HepG2 (cell line): ENCODE measurements around the gene AUTS2. TPM values are rescaled to one million over a fixed set of nuclear protein-coding genes. Genes with fewer than 3 reads are reported as not detected.

Source experiments
- ATAC-seq: fragments of 200-7000 bp; cut with Tn5 transposase; 3 replicates; pipeline ENCODE4 v1.9.1; 2020; ENCODE audit warnings: mild to moderate bottlenecking, moderate library complexity
- BruUV-seq: library from RNA; stranded (reverse); fragments of 400-500 nt; replicated peaks from 2 replicates; lab custom pipeline; 2021; lab: Mats Ljungman, UMichigan
- CTCF ChIA-PET: fragments of 300-600 bp; formaldehyde crosslinking; extraction: SDS; loops from one replicate; lab custom pipeline; 2021; ENCODE audit warnings: low total read pairs, inconsistent platforms, low intra/inter-chr PET ratio; lab: Yijun Ruan, JAX
- POLR2A ChIA-PET: fragments of 350-600 bp; sonication (Branson Sonifier 250); formaldehyde crosslinking; loops from one replicate; lab custom pipeline; 2020; ENCODE audit warnings: antibody characterized with exemption, inconsistent platforms; lab: Yijun Ruan, JAX
- DNase-seq: peaks from one replicate; pipeline ENCODE4 v3.0.0-alpha.2; 2015; ENCODE audit warnings: low spot score
- FAIRE-seq: peaks from 3 replicates; lab custom pipeline; 2011; peaks lifted over from hg19 to GRCh38; lab: Jason Lieb, UNC
- H2AFZ ChIP-seq: one replicate; pipeline ENCODE4 v1.6.1; 2011; ENCODE audit warnings: low read length, inconsistent platforms
- H3K27ac ChIP-seq: fragments of 300-600 bp; 3 replicates; pipeline ENCODE4 v1.8.0; 2011; ENCODE audit warnings: mixed run types, mild to moderate bottlenecking, mixed read lengths, low read length, inconsistent platforms; ENCODE audit not compliant: insufficient read depth; ENCODE audit errors: extremely low read length
- H3K27me3 ChIP-seq, 2 experiments: fragments of 200-600 bp in 1 of 2; 2 replicates in 1 of 2; 3 replicates in 1 of 2; pipeline versions ENCODE4 v1.6.0 to v1.8.0; 2011; ENCODE audit warnings: low read length in 2 of 2, mild to moderate bottlenecking in 2 of 2, moderate library complexity in 2 of 2, inconsistent platforms in 1 of 2; ENCODE audit not compliant: insufficient read depth in 2 of 2, control insufficient read depth in 1 of 2
- H3K36me3 ChIP-seq, 2 experiments: fragments of 200-600 bp in 1 of 2; replicated peaks in 1 of 2; 2 replicates in 1 of 2; 3 replicates in 1 of 2; pipeline versions ENCODE4 v1.5.1 to v1.8.0; 2011; ENCODE audit warnings: low read length in 2 of 2, inconsistent platforms in 1 of 2; ENCODE audit not compliant: insufficient read depth in 2 of 2, control insufficient read depth in 1 of 2
- H3K4me1 ChIP-seq: 2 replicates; pipeline ENCODE4 v1.5.1; 2012; ENCODE audit warnings: low read length, inconsistent platforms; ENCODE audit not compliant: insufficient read depth
- H3K4me2 ChIP-seq: 2 replicates; pipeline ENCODE4 v1.6.0; 2011; ENCODE audit warnings: low read depth, low read length, inconsistent platforms
- H3K4me3 ChIP-seq, 3 experiments: fragments of 200-600 bp in 1 of 3; sonication (generic), shearing (Covaris generic) in 1 of 3; replicated peaks in 1 of 3; 2 replicates each; pipeline ENCODE4 v1.5.1; 2011 to 2016; ENCODE audit warnings: low read length in 3 of 3, inconsistent platforms in 2 of 3, low read depth in 2 of 3, mild to moderate bottlenecking in 2 of 3, control low read depth in 1 of 3, mixed read lengths in 1 of 3; ENCODE audit not compliant: insufficient read depth in 1 of 3
- H3K79me2 ChIP-seq: one replicate; pipeline ENCODE4 v1.6.1; 2011; ENCODE audit warnings: low read length, inconsistent platforms; ENCODE audit not compliant: insufficient read depth
- H3K9ac ChIP-seq: 2 replicates; pipeline ENCODE4 v1.6.0; 2011; ENCODE audit warnings: mild to moderate bottlenecking, low read depth, low read length, inconsistent platforms; ENCODE audit not compliant: insufficient read depth
- H3K9me3 ChIP-seq: 2 replicates; pipeline ENCODE4 v1.5.1; 2012; ENCODE audit warnings: mild to moderate bottlenecking, low read length
- H4K20me1 ChIP-seq: 2 replicates; pipeline ENCODE4 v1.6.0; 2011; ENCODE audit warnings: inconsistent platforms, mild to moderate bottlenecking, low read length, moderate library complexity; ENCODE audit not compliant: insufficient read depth
- HOXA9 ChIP-seq: sonication (generic); formaldehyde crosslinking; IDR thresholded peaks from 2 replicates; pipeline ENCODE4 v1.8.1; 2022; ENCODE audit warnings: missing genetic modification reagents, mild to moderate bottlenecking, moderate library complexity, borderline replicate concordance
- PCBP1 ChIP-seq: fragments of 200-400 bp; formaldehyde crosslinking; IDR thresholded peaks from 2 replicates; pipeline ENCODE4 v1.6.1; 2017; ENCODE audit warnings: mild to moderate bottlenecking, low read depth, low read length, borderline replicate concordance
- SALL2 ChIP-seq: sonication (generic); formaldehyde crosslinking; IDR thresholded peaks from 2 replicates; pipeline ENCODE4 v1.8.1; 2023; ENCODE audit warnings: mild to moderate bottlenecking, missing genetic modification reagents, inconsistent platforms
- SMAD3 ChIP-seq: sonication (generic); formaldehyde crosslinking; IDR thresholded peaks from 2 replicates; pipeline ENCODE4 v1.4.0; 2020; ENCODE audit warnings: missing genetic modification reagents
- ZBTB8A ChIP-seq: sonication (generic); formaldehyde crosslinking; IDR thresholded peaks from 2 replicates; pipeline ENCODE4 v1.4.0; 2020; ENCODE audit warnings: mild to moderate bottlenecking, low read depth, missing genetic modification reagents, borderline replicate concordance
- ZNF253 ChIP-seq: sonication (generic); formaldehyde crosslinking; IDR thresholded peaks from 2 replicates; pipeline ENCODE4 v1.8.0; 2022; ENCODE audit warnings: mild to moderate bottlenecking, missing genetic modification reagents, borderline replicate concordance
- ZNF83 ChIP-seq: sonication (generic); formaldehyde crosslinking; IDR thresholded peaks from 2 replicates; pipeline ENCODE4 v1.4.0; 2020; ENCODE audit warnings: missing genetic modification reagents, mild to moderate bottlenecking, borderline replicate concordance
- WGBS: methylation state at CpG from one replicate; pipeline ENCODE4 v1.1.6; 2017; ENCODE audit warnings: low lambda C conversion rate; 5-methylcytosine and 5-hydroxymethylcytosine counted together
- in situ Hi-C: cut with HindIII; loops from 2 replicates; pipeline ENCODE4 v1.10.0; 2017; ENCODE audit warnings: low pct_unique_long_range_greater_than_20kb; ENCODE audit not compliant: extremely low pct_ligation_motif_present
- intact Hi-C: fragments of 100-400 bp; cut with micrococcal nuclease; formaldehyde crosslinking; loops from one replicate; pipeline ENCODE4 v1.10.0; 2022; ENCODE audit not compliant: unreplicated experiment
- polyA plus RNA-seq, 8 experiments: library from polyadenylated mRNA; depleted of rRNA in 3 of 8; stranded (reverse) in 7 of 8; unstranded in 1 of 8; fragments of >200 nt; fragmentation: Illumina TruSeq in 4 of 8; extraction: Trizol in 4 of 8; gene quantifications; 2 replicates each; pipeline versions ENCODE4 v1.2.1 to v1.2.3, GENCODE V29; 2011 to 2016; ENCODE audit warnings: low read depth in 4 of 8, missing spikeins in 1 of 8, mixed read lengths in 1 of 8; ENCODE audit not compliant: insufficient read depth in 1 of 8
- total RNA-seq, 5 experiments: library from RNA; depleted of rRNA; stranded (reverse); fragments of >200 nt; fragmentation: Illumina TruSeq; extraction: Trizol; gene quantifications; 2 replicates each; pipeline ENCODE4 v1.2.3, GENCODE V29; 2016; ENCODE audit warnings: low read depth in 1 of 5
- TF ChIP-seq, protein P1 (sequence below): IDR thresholded peaks from 2 replicates; pipeline ENCODE4 v1.6.1; 2016; ENCODE audit warnings: missing genetic modification reagents, missing compliant biosample characterization
- TF ChIP-seq, protein P2 (sequence below): IDR thresholded peaks from 2 replicates; pipeline ENCODE4 v1.6.1; 2012; ENCODE audit warnings: inconsistent platforms

The AUTS2 gene
- total and polyA plus RNA-seq, 2 of the 13 experiments (the other 11 are each of a cell fraction or from before 2014, with no cell fraction given) = 0.38 TPM; not detected in 1

DNA sequence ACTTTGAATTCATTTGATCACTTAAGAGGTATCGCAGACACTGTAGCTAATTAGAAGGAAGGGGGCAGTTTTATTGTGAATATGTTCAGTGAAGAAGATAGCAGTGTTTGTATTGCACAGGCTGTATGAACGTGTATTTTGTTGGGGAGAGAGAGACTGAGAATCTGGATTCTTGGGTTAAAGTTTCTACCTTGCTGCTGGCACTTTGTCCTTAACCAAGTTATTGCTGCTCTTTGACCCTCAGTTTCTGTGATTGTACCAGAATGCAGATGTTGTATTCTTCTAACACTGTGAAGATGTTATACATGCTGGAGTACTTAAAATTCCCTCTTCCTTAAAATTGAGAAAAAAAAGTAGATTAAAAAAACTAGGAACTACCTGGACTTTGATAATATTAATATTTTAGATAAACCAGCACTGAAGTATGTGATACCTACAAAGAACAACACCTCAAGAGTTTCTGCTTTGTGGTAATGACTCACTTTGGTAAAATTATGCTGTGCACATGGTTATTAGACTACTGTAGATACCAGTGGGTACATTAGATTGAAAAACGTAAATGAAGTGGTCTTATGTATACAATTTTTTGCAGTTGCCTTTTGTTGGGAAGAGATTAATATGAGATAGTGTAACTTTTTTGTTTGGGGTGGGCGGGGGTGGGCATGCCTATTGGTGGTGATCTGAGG lies 321.3 kb downstream of the AUTS2 start:
- no peaks in the 10 kb centered on the region for H3K79me2 ChIP-seq
- in situ Hi-C loops = loop anchor here (5.0 kb wide), 1 partner anchor 293 kb away; no protein-coding TSS in a partner anchor

DNA sequence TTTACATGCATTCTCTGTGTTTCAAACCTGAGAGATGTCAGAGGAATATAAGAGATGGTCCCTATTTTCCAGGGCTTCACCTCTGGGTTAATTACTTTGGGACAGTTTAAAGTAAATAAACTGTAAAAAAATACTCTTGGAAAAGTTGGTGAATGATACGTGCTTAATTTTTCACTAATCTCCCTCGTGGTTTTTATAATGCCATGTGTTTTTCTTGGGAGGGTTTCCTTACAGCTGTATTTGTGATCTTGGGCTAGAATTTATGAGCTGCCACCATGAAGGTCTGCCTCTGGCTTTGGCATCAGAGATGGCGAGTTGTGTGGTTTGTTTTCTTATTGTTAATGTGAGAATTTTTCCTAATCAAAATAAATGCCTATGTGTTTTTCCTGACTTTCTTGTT lies 322.5 kb downstream of the AUTS2 start:
- BruUV-seq = no TSS peak
- TF ChIP-seq PCBP1 = no peak
- CTCF ChIA-PET = no interaction called here
- POLR2A ChIA-PET = no interaction called here
- Histone ChIP-seq H3K9me3 (no peaks in the 10 kb centered on the region), H3K4me1 (no peaks in the 10 kb centered on the region), H3K9ac (no peak overlapping the region), H3K27me3 (no peaks in the 10 kb centered on the region), H3K27ac (no peak overlapping the region), H3K36me3 (no peaks in the 10 kb centered on the region), H3K4me2 (no peak overlapping the region), H4K20me1 (no peaks in the 10 kb centered on the region), H3K4me3 (no peak overlapping the region), H2AFZ (no peak overlapping the region), H3K79me2 (no peaks in the 10 kb centered on the region)
- in situ Hi-C loops (loop anchor here (5.0 kb wide), 1 partner anchor 292 kb away; no protein-coding TSS in a partner anchor), intact Hi-C loops (no loop called here)
- no peak for DNase-seq
- WGBS = 42% methylated on average over 3 of the region's 3 CpGs
- no peak for ATAC-seq
- FAIRE-seq = no peak

More for the DNA sequence above, 321.3 kb downstream of the AUTS2 start:
- Histone ChIP-seq H3K27me3 (no peaks in the 10 kb centered on the region), H3K36me3 (no peaks in the 10 kb centered on the region), H3K4me3 (no peak overlapping the region), H3K27ac (no peak overlapping the region), H2AFZ (no peak overlapping the region), H4K20me1 (no peaks in the 10 kb centered on the region)
- intact Hi-C loops = no loop called here
- ATAC-seq (no peak), DNase-seq (no peak)
- WGBS = 25% methylated on average over 4 of the region's 4 CpGs
- BruUV-seq = no TSS peak
- POLR2A ChIA-PET = no interaction called here
- TF ChIP-seq, protein P1, sequence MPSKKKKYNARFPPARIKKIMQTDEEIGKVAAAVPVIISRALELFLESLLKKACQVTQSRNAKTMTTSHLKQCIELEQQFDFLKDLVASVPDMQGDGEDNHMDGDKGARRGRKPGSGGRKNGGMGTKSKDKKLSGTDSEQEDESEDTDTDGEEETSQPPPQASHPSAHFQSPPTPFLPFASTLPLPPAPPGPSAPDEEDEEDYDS (CRISPR knock-in tag) = no peak
- no peak for TF ChIP-seq SALL2 (CRISPR knock-in tag)
- no peak for TF ChIP-seq ZBTB8A (CRISPR knock-in tag)
- no peak for TF ChIP-seq HOXA9 (CRISPR knock-in tag)
- no peak for TF ChIP-seq SMAD3 (CRISPR knock-in tag)
- TF ChIP-seq ZNF253 (CRISPR knock-in tag) = no peak
- TF ChIP-seq ZNF83 = no peak
- TF ChIP-seq, protein P2, sequence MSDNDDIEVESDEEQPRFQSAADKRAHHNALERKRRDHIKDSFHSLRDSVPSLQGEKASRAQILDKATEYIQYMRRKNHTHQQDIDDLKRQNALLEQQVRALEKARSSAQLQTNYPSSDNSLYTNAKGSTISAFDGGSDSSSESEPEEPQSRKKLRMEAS = no peak
- TF ChIP-seq, all 625 proteins: peak for 0
- FAIRE-seq = no peak
- no peak overlapping the region for H3K9ac ChIP-seq
- no peak overlapping the region for H3K4me2 ChIP-seq
- H3K4me1 ChIP-seq = no peaks in the 10 kb centered on the region
- no peaks in the 10 kb centered on the region for H3K9me3 ChIP-seq
- CTCF ChIA-PET = no interaction called here
